Left forelimb (tissue), 1 donor: ENCODE measurements around the gene PPP3CB.
A peak's percentile ranks its signal among the peaks of the same experiment; 100 is the strongest.
"Not testable (repeated sequence)": the region's sequence is repeated elsewhere in the genome, so short reads cannot be mapped to it uniquely, and the experiment has no call there.

Experiments
- DNase-seq: peaks from one replicate; pipeline ENCODE4 v3.0.0-alpha.2; 2018; ENCODE audit warnings: low spot score

The PPP3CB gene

GRCh38 chr10:73414230-73414945, 81.4 kb downstream of the PPP3CB start:
- no peak for DNase-seq

- DNase-seq: peak; percentile 95
Observed at GRCh38 chr10:73413528-73414229, 82.1 kb downstream of the PPP3CB start, which contains the start of gene ANXA7. Gene ANXA7 (minus strand): TSS chr10:73414058. CDS start chr10:73400856, 13,202 bp downstream.

- DNase-seq: no peak
Observed at GRCh38 chr10:73413108-73413527, 82.7 kb downstream of the PPP3CB start.

GRCh38 chr10:73410897-73411296, 84.9 kb downstream of the PPP3CB start:
- no peak for DNase-seq

- no peak for DNase-seq
Observed at GRCh38 chr10:73408978-73409521, 86.8 kb downstream of the PPP3CB start.

GRCh38 chr10:73408061-73408460, 87.8 kb downstream of the PPP3CB start:
- no peak for DNase-seq

- no peak for DNase-seq
Observed at GRCh38 chr10:73407495-73407894, 88.3 kb downstream of the PPP3CB start.

GRCh38 chr10:73406846-73407245, 89.0 kb downstream of the PPP3CB start:
- DNase-seq: no peak

GRCh38 chr10:73405556-73405955, 90.3 kb downstream of the PPP3CB start:
- no peak for DNase-seq

- DNase-seq: no peak
Observed at GRCh38 chr10:73404690-73405089, 91.1 kb downstream of the PPP3CB start.

GRCh38 chr10:73401636-73402035, 94.2 kb downstream of the PPP3CB start:
- no peak for DNase-seq

- no peak for DNase-seq
Observed at GRCh38 chr10:73399063-73399462, 96.8 kb downstream of the PPP3CB start.

GRCh38 chr10:73398024-73398423, 97.8 kb downstream of the PPP3CB start:
- DNase-seq: no peak

- not testable (repeated sequence) for DNase-seq
Observed at GRCh38 chr10:73394325-73394724, 101.5 kb downstream of the PPP3CB start.

GRCh38 chr10:73388228-73388627, 107.6 kb downstream of the PPP3CB start:
- no peak for DNase-seq

- no peak for DNase-seq
Observed at GRCh38 chr10:73386583-73386982, 109.2 kb downstream of the PPP3CB start.
